Measurements from ENCODE around the gene COA8.

COA8 gene

DNA sequence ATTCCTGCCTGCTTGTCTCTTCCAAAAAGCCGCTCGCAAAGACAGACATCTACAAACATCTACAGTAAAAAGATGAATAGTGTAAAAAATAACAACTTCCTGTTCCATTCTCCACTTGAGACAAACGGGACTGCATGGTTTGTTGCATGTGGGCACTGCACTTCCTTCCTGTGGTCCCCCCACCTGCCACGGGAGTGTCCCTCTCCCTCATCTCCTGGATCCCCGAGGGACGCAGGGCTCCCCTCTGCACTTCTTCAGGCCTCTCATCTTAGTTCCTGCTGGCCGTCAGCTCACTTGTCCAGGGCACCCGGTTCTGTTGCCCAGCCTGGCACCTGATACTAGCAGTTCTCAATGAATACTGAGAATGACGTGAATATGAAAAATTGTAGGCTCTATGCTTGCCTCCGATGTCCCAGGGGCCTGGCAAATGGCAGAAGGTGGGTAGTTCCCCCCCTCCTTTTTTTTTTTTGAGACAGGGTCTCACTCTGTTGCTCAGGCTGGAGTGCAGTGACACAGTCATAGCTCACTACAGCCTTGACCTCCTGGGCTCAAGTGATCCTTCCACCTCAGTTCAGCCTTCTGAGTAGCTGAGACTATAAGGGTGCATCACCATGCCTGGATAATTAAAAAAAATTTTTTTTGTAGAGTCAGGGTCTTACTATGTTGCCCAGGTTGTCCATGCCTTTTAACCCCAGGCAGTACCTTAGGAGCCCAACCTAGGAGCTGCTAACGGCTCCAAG is 62.8 kb downstream of the COA8 start:
- DNase-seq: no peak

- DNase-seq: no peak
Measured at GRCh38 chr14:103626146-103626850, 63.5 kb downstream of the COA8 start.

DNA sequence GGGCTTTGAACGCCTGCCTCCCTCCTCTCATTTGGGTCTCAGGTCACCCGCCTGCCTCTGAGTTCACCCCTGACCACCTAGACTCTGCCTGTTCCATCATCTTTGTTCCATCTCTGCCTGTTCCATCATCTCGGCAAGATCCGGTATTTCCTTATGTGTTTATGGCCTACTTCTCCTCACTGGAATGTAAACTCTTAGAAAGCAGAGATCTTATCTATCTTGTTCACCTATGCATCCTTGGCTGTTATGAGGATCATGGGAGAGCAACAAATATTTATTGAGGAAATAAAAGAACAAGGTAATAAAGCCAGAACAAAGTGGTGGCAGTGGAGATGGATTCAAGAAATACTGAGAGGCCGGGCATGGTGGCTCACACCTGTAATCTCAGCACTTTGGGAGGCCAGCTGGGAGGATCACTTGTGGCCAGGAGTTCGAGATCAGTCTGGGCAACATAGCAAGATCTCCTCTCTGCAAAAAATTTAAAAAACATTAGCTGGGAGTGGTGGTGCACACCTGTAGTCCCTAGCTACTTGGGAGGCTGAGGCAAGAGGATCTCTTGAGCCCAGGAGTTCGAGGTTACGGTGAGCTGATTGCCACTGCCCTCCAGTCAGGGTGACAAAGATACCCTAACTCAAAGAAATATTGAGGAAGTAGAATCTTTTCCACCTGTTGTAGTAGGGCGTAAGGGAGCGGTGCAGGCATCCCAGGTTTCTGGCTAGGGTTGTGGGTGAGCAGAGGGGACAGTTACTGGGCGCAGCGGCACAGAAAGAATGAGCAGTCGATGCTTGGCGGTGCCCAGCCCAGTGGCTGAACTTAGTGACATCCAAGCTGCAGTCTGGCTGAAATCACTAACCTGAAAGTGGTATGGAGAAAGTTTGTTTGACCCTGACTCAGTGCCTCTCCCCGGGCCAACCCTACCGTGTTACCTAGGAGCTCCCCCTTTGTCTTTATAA is 64.6 kb downstream of the COA8 start:
- no peak for DNase-seq

DNA sequence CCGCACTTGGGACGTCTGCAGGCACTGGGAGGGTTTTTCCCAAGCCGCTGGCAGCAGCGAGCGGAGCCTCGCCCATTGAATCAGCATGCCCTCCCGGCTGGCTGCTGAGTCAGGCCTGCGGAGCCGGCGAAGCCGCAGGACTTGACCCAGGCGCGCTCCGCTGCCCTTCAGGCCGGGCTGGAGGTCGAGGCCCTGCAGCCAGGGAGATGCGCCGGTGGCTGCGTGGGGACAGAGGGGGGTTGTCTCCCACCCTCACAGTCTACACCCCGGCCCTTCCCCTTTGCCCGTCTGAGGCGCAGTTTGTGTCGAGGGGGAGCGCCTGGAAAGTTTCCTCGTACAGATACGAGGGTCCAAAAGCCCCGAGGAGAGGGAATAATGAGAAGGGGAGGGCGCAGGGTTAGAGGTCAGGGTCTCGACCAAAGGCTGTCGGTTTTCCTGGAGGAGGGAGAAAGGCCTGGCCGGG is 65.5 kb downstream of the COA8 start:
- DNase-seq: no peak

GRCh38 chr14:103628684-103629502 is 66.1 kb downstream of the COA8 start, which contains the start of gene KLC1:
Gene KLC1, plus strand, starts transcription at chr14:103629211. Its CDS starts 25,354 bp downstream, at chr14:103654565.
- DNase-seq: no peak

DNA sequence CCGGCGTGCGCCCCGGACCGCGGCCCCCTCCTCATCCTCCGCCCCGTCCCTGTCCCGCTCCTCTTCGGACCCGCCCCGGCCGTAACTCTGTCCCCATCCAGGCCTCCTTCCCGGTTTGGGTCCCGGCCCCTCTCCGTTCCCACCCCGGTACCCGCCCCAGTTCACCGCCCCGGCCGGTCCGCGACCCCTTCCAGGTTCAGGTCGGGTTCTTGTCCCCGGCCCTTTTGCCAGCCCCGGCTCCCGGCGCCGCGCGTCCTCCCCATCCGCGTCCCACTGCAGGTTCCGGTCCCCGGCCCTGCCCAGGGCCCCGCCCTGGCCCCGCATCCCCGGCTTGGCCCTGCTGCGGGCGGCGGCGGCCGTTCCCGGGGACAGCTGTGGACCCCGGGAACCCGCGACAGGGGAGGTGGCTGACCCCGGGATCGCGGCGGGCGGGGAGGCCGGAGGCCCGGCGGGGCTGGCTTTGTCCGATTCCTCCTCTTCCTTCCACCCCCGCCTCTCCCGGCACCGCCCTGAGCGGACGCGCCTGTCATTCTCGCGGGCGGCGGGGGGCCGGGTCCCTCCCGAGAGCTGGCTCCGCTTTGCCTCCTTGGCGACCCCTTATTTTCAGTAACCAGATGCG is 66.9 kb downstream of the COA8 start:
- DNase-seq: no peak

DNA sequence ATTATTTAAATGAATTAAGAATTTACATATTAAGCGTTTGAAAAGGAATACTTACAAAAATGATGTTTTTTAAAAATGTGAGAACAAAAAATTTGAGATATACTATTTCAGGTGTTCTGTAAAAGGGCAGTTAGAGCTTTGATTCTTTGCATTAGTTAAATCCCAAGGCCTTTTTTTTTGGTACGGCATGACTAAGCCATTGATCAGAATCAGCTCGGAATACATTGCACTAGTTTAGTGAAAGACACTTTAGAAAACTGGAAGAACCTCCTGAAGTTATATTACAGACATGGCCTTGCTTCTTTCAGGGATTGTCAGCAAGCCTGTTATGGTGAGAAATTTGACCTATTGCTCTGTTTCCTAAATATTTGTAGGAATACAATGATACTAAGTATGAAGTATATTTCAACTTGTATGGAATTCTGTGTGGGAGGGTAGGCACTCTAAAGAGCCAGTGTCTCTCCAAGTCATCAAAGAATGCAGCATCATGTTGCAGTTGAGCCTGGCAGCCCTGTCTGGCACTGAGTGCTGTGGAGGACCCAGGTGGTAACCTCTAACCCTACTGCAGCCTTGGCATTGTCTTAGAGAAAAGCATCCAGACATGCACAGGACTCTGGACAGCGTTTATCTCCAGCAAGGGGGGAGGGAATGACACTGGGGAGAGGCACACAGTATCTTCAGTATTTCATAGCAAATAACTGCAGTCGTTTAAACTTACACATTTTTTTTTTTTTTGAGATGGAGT is 67.8 kb downstream of the COA8 start:
- DNase-seq: no peak

DNA sequence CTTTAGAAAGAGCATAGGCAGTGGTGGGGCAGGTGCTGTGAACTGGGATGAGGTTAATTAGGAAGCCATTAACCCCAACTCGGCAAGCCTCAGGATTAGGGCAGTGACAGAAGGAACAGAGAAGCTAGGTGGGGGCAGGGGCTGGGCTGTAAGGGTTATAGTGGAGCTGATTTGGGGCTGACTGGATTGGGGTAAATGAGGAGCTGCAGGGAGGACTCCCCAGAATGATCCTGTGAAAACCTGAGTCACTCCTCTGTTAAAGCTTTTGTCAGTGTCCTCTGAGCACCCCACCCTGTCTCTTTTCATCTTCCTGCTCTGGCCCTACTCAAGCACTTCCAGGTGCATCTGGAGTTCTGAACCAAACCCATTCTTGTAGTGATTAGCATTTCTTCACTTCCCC is 70.6 kb downstream of the COA8 start:
- no peak for DNase-seq

DNA sequence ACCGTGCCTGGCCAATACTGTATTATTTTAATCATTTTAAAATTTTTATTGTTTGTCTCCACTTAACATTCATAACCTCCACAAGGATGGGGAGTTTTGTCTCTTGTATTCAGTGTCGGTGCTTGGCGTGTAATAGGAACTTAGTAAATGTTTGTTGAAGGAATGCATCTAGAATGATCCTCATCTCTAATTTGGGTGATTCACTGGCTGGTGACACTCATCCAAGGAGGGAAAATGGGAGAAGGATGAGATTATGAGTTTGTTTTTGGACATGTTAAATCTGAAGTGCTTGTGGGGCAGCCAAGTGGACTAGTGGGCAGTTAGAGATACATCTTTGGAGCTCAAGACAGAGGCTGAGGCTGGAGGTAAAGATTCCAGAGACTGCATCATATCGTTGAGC is 71.4 kb downstream of the COA8 start:
- DNase-seq: no peak

DNA sequence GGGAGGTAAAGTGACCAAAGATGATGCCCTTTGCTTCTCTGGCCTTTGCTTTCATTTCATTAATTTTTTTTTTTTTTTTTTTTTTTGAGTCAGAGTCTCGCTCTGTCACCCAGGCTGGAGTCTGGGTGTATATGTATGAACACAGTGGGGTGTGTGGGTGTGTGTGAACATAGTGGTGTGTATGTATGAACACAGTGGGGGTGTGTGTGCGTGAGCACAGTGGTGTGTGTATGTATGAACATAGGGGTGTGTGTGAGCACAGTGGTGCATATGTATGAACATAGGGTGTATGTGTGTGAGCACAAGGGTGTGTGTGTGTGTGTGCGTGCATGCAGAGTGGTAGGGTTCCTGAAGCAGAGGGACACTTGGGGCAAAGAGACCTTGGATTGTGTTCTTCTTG is 75.8 kb downstream of the COA8 start:
- no peak for DNase-seq
